ENCODE measurements around the gene TMEM229B.

TMEM229B gene

DNA sequence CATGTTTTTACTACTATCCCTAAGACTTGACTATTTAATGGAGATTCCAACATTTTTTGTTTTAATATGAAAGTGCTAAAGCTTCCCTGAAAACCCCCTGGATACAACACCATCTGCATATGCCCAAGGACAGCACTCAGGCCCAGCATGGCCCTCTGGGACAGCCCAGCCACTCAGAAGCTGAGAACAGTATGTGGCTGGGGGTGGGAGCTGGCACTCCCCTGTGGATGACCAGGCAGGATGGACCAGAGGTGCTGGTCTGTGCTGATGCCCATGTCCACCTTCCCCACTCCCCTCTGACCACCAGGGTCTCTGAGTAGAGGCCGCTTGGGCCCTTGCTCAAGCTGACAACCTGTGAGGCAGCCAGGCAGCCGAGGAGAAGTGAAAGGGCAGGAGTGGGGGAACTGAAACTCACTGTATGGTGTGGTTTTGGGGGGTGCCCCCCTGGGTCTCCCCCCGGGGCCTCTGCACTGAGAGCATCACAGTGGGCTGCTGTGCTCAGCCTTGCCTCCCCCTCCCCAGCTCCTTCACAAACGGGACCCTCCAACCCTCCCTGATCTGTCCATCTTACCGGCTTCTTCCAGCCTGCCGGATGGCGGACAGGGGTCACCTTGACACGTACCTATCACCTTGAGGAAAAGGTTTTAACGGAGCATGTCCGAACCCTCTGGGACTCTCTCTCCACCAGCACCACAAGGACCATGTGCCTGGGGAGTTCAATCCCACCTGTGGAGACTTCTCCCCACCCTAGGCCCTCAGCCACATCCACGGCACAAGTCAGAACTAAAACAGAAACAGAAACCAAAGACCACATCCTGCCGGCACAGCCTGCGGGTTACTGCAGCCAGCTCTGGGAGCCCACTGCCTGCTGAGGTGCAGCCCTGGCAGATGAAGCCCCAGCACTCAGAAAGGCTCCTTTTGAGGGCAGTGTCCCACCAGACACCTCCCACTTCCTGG is at the start of gene TMEM229B:
TMEM229B (minus strand) TSS at position 785 of the 957 bp plus-strand sequence. CDS start 14,798 bp downstream, outside the sequence.
- Mint-ChIP-seq H3K36me3 (peaks cover 6% of the 10 kb centered on the region), H3K9me3 (no peaks in the 10 kb centered on the region), H3K4me3 (peak within 1 kb of the TSS; percentile 76), H3K4me1 (peaks cover 75% of the 10 kb centered on the region), H3K27ac (peak within 1 kb of the TSS; percentile 85), H3K27me3 (no peaks in the 10 kb centered on the region)
- ATAC-seq = peak; percentile 96

DNA sequence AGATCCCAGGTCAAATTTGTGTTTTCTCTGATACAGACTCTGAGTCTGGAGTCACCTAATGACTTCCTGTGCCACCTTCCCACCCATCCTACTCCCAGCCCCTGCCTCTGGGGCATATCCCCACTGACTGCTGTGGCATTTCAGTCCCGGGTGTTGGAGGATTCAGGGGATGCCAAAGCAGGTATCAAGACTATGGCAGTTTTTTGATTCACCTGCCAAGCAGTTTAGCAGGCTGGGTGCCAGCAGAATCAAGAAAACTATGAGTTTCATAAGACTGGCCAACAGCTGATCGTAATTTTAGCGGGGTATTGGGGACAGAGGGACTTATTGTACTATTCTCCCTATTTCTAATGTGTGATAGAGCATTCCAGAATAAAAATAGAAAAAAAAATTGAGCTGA is 49.2 kb upstream of the TMEM229B start:
- Mint-ChIP-seq H3K4me3 (no peak overlapping the region), H3K4me1 (peaks cover 7% of the 10 kb centered on the region), H3K27ac (no peak overlapping the region), H3K27me3 (peaks cover 9% of the 10 kb centered on the region), H3K9me3 (no peaks in the 10 kb centered on the region), H3K36me3 (no peaks in the 10 kb centered on the region)
- no peak for ATAC-seq

DNA sequence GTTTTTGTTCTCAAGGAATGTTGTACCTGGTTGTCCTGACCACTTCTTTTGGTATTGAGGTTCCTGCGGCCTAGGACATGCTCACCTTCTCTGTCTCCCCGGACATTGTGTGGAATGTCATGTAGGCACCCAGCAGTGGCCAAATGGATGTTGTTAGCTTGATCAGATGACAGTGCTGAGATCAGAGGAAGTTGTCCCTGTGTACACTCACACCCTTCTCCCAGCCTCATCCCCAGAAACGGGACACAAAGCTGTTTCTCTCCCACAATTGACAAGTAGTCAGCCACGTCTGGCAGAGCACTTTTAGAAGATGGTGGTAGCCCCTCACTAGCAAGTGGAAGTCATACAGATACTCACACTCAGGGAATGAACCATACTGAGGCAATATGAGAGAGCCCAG is 47.6 kb upstream of the TMEM229B start:
- Mint-ChIP-seq H3K36me3 (no peaks in the 10 kb centered on the region), H3K27me3 (peaks cover 3% of the 10 kb centered on the region), H3K4me1 (peaks cover 5% of the 10 kb centered on the region), H3K27ac (no peak overlapping the region), H3K9me3 (no peaks in the 10 kb centered on the region), H3K4me3 (no peak overlapping the region)
- ATAC-seq = no peak

DNA sequence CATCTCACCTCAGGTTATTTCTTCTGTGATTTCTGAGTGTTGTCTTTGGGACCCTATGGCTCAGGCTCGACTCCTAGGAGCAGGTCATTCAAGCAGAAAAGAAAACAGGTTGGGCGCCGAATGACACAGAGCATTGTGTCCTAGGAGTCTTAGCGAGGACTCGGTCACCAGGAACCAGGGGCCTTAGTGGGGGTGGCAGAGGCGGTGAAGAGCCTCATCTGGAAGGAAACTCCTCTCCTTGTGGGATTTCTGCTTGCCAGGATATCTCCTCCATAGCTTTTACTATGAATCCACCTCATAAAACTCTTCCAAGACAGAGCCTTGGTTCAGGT is 45.2 kb upstream of the TMEM229B start:
- peak overlapping the region; percentile 64 for H3K4me3 Mint-ChIP-seq
- H3K9me3 Mint-ChIP-seq = no peaks in the 10 kb centered on the region
- H3K27me3 Mint-ChIP-seq = peaks cover 22% of the 10 kb centered on the region
- H3K36me3 Mint-ChIP-seq = no peaks in the 10 kb centered on the region
- no peak overlapping the region for H3K27ac Mint-ChIP-seq
- H3K4me1 Mint-ChIP-seq = peaks cover 5% of the 10 kb centered on the region
- ATAC-seq = no peak

DNA sequence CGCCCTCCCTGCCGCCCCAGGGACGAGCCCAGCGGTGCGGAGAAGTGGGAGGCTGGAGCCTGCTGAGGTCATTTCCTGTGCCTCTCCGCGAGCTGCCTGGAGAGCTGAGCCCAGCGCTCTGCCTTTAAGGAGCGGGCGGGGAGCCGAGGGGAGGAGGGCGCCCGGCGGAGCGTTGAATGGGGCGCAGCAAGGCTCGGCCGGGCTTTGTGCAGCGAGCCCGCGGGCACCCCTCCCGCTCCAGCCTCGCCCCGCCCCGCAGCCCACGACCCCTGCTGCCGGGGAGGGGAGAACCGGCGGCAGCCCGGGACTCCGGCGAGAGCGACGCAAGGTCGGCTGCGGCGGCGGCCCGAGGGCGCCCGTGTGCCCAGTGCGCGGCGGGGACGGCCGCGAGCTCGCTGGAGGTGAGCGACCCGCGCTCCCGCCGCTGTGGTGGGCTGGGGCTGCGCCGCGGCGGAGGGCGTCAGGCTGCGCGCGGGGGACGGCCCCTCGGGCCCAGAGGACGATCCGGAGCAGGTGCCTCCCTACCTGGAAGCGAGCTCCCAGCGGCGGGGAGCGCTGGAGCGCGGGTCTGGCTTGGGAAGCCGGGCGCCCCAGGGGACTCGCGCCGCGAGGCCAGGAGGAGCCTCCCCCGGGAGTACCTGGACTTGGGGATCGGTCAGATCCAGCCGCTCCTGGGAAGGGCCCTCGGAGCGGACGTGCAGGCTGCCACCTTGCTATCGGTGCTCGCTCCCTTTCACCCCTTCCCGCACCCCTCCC is 44.7 kb upstream of the TMEM229B start, which contains the start of gene PLEKHH1:
PLEKHH1 (plus strand) TSS at position 293 of the 756 bp plus-strand sequence. CDS start 8,578 bp downstream, outside the sequence.
- no peak within 1 kb of the TSS for H3K27ac Mint-ChIP-seq
- ATAC-seq = peak; percentile 78
- H3K4me1 Mint-ChIP-seq = peaks cover 5% of the 10 kb centered on the region
- peaks cover 22% of the 10 kb centered on the region for H3K27me3 Mint-ChIP-seq
- peak within 1 kb of the TSS; percentile 68 for H3K4me3 Mint-ChIP-seq
- H3K9me3 Mint-ChIP-seq = no peaks in the 10 kb centered on the region
- no peaks in the 10 kb centered on the region for H3K36me3 Mint-ChIP-seq

DNA sequence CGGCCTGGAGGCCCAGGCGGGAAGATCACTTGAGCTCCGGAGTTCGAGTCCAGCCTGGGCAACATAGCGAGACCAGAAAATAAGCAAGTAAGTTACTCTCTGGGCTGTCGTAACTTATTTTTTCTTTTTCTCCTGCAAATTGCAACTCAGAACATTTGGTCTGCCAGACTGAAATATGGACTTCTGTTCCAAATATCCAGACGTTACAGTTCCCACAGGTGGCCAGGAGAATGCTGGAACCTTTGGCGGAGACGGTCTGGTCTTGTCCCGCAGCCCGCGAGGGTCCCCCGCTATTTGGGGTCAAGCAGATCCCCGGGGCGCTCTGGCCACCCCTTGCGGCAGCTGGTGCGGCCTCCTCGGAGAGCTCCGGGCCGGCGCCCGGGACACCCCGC is 44.1 kb upstream of the TMEM229B start:
- H3K9me3 Mint-ChIP-seq = no peaks in the 10 kb centered on the region
- no peak overlapping the region for H3K27ac Mint-ChIP-seq
- H3K36me3 Mint-ChIP-seq = no peaks in the 10 kb centered on the region
- H3K27me3 Mint-ChIP-seq = peaks cover 22% of the 10 kb centered on the region
- H3K4me1 Mint-ChIP-seq = peaks cover 5% of the 10 kb centered on the region
- ATAC-seq = no peak
- peak overlapping the region; percentile 46 for H3K4me3 Mint-ChIP-seq

DNA sequence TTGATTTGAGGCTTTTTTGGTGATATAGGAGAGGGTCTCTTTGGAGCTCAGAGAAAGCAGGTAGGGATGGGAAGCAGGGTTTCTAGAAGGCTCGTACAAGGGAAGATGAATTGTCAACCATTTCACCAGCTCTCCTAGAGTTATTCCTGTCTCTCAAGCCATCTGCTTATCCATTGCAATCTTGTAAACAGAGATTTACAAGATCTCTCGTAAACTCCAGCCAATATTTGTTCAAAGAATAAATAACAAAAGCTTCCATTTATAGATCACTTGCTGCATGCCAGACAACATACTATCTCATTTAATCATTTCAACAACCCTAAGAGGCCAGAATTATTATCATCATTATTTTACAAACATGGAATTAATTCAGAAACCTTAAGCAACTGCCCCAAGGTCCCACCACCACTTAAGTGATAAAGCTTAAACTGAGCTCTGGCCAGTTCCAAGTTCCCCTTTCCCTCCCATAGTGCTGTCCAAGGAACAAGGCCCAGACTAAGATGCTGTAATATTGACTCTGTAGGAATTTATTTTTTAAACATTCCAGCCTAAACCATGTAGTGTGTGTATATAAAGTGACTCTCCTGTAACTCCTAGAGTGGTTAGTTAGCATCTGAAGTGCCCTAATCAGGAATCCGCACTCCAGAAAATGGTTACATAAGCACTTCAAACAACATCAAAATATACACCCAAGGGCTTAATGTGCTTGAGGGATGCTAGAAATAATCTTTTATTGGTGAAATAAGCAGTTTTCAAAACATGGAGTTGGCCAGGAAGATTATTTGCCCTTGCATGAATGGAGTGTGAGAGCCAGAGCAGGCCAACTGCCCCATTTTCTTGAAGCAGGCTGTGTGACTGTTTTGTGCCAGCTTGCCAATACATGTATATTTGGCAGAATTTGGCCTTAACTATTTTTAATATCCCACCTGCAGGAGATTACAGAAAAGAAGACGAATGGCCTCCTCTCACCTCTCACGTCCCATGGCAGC is 41.7 kb upstream of the TMEM229B start:
- no peaks in the 10 kb centered on the region for H3K36me3 Mint-ChIP-seq
- no peaks in the 10 kb centered on the region for H3K9me3 Mint-ChIP-seq
- no peak overlapping the region for H3K4me3 Mint-ChIP-seq
- peaks cover 38% of the 10 kb centered on the region for H3K27me3 Mint-ChIP-seq
- H3K27ac Mint-ChIP-seq = no peak overlapping the region
- ATAC-seq = no peak
- H3K4me1 Mint-ChIP-seq = peaks cover 11% of the 10 kb centered on the region

DNA sequence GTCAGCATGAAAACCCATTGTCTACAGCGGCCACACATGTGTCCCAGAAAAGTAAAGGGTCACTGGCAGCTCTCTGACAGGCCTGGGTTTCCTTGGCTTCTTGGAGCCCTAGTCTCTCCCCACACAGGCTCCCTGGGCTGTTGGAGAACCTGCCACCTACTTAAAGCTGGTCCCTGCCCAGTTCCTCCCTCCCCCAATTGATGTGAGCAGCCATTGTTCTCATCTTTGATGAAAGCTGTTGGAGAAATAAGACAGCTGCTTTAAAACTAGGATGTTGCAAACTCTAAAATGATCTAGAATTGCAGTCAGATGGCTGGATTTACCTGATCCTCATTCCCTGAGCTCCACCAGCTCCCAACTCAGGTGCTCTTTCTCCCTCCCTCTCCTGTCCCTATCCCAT is 39.8 kb upstream of the TMEM229B start:
- no peaks in the 10 kb centered on the region for H3K9me3 Mint-ChIP-seq
- H3K4me1 Mint-ChIP-seq = peaks cover 11% of the 10 kb centered on the region
- H3K4me3 Mint-ChIP-seq = no peak overlapping the region
- no peak for ATAC-seq
- H3K27me3 Mint-ChIP-seq = peaks cover 38% of the 10 kb centered on the region
- no peak overlapping the region for H3K27ac Mint-ChIP-seq
- H3K36me3 Mint-ChIP-seq = no peaks in the 10 kb centered on the region

DNA sequence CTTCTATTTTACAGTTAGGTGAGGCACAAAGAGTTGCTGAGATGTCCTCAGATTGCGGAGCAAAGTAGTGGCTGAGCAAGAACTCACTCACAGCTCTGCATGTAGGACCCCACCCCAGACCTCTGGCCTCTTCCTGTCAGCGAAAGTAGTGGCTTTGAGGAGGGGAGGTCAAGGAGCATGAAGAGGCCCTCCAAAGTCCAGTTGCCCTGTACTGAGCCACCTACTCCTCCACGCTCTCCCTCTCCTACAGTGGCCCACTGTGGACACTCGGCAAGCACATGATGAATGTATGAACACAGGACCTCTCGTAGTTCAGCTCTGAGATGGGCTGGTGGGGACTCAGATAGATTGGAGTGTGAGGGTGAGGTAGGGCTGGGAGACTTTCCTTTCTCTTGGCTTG is 39.2 kb upstream of the TMEM229B start:
- H3K4me1 Mint-ChIP-seq = peaks cover 11% of the 10 kb centered on the region
- no peak overlapping the region for H3K4me3 Mint-ChIP-seq
- ATAC-seq = no peak
- no peaks in the 10 kb centered on the region for H3K36me3 Mint-ChIP-seq
- H3K9me3 Mint-ChIP-seq = no peaks in the 10 kb centered on the region
- H3K27me3 Mint-ChIP-seq = peaks cover 41% of the 10 kb centered on the region
- no peak overlapping the region for H3K27ac Mint-ChIP-seq

DNA sequence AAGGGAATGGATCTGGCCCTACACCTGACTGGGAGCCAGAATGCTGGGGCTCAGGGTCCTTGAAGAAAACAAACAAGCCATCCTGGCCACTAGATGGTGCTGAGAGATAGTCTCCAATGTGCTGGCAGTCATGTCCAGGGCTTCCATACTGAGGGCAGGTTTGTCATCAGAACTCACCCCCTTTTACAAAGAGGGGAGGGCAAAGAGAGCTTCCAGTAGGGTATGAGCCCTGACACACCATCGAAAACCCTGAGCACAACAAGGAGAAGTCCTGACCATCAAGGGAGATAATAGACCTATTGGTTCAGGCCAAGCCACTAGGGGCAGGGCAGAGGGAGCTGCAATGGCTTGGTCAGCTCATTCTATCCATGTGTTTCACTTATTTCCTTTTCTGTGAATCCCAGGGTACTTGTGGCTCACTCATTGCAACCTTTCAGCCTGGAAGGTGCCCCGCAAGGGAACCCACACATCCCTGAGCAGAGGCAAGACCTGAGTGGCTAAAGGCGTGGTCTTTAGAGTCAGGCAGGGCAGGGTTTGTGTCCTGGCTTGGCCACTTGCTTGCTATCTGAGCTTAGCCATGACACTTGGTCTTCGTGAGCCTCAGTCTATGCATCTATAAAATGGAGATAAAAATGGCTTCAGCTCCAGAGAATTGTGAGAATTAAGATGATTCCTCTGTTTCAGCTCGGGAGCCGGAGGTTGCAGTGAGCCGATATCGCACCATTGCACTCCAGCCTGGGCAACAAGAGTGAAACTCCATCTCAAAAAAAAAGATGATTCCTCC is 38.3 kb upstream of the TMEM229B start:
- H3K4me1 Mint-ChIP-seq = peaks cover 6% of the 10 kb centered on the region
- no peaks in the 10 kb centered on the region for H3K9me3 Mint-ChIP-seq
- H3K36me3 Mint-ChIP-seq = no peaks in the 10 kb centered on the region
- ATAC-seq = peak; percentile 79
- no peak overlapping the region for H3K4me3 Mint-ChIP-seq
- peaks cover 49% of the 10 kb centered on the region for H3K27me3 Mint-ChIP-seq
- no peak overlapping the region for H3K27ac Mint-ChIP-seq

DNA sequence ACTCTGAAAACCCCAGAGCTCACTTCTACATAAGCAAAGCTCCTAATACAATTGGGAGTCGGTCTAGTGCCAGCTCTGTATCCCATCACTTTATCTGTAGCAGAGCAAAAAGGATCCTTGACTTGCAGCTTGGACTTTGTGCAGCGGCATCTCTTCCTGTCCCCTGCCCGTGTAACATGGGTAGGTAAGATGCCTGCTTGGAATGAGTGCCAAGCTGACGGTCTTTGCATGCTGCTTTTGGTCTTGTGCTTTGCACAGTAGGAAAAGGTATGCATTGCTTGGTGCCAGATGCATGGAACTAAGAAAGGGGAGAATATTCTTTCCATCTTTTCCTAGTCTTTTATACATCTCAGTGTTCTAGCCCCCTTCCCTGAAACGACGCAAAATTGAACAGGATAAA is 37.7 kb upstream of the TMEM229B start:
- Mint-ChIP-seq H3K36me3 (no peaks in the 10 kb centered on the region), H3K4me3 (no peak overlapping the region), H3K4me1 (peaks cover 6% of the 10 kb centered on the region), H3K27ac (no peak overlapping the region), H3K27me3 (peaks cover 54% of the 10 kb centered on the region), H3K9me3 (no peaks in the 10 kb centered on the region)
- ATAC-seq = no peak

DNA sequence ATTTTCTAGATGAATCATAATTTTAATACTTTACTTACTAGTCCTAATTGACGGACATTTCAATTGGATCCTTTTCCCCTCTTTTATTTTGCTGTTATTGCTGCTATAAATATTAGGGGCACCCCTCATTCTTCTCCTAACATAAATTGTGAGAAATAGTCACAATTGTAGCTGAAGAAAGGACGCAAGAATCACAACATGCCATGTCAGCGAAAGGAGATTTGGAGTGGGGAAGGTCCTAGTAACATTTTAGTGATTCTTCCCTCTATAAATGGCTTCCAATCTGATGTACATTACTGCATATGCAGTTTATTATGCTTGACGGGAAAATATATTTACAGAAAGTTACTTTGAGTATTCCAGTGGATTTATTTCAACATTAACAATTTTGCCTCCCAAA is 36.9 kb upstream of the TMEM229B start:
- H3K27me3 Mint-ChIP-seq = peaks cover 48% of the 10 kb centered on the region

DNA sequence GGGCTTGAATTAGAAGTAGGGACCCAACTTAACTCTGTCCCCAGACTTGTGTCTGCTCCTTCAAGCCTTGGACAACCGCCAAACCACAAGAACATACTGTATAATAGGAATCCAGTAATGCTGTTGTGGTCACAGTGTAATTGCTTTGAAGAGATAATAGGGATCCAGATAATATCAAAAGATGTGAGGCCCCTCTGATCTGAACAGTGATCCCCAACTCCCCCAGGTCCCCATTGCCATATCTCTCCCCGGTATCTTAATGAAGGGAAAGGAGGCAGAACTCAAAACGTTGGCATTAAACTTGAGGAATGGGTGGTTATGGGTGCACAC is 36.1 kb upstream of the TMEM229B start:
- Mint-ChIP-seq H3K27me3 (peaks cover 40% of the 10 kb centered on the region), H3K9me3 (no peaks in the 10 kb centered on the region), H3K4me3 (no peak overlapping the region), H3K27ac (no peak overlapping the region), H3K4me1 (peaks cover 6% of the 10 kb centered on the region), H3K36me3 (no peaks in the 10 kb centered on the region)
- ATAC-seq = no peak

More for the DNA sequence above, 36.9 kb upstream of the TMEM229B start:
- ATAC-seq = no peak
- Mint-ChIP-seq H3K9me3 (no peaks in the 10 kb centered on the region), H3K36me3 (no peaks in the 10 kb centered on the region), H3K27ac (no peak overlapping the region), H3K4me3 (no peak overlapping the region), H3K4me1 (peaks cover 6% of the 10 kb centered on the region)
